ENCODE results near the gene SLC22A3.

DNA sequence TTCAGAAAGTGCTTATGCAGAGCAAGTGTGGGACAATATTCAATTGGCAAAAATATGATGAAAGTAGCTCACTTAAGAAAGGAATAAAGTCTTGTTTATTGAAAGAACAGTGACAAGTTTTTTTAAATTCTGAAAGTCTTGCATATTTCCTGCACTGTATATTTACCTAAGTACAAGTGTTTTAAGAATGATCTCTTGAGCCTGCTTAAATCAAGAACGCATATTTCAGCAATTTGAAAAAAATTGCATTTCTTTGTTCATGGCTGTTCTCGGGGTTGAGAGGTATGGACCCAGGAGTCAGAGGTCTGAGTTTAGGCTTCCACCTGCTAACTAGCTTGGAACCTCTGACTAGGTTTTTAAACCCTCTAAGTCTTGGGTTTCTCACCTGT lies 27.4 kb downstream of the SLC22A3 start:
- TF ChIP-seq EZH2 (IDR thresholded peaks at IDR 0.05), result no peak
- TF ChIP-seq, protein P1, sequence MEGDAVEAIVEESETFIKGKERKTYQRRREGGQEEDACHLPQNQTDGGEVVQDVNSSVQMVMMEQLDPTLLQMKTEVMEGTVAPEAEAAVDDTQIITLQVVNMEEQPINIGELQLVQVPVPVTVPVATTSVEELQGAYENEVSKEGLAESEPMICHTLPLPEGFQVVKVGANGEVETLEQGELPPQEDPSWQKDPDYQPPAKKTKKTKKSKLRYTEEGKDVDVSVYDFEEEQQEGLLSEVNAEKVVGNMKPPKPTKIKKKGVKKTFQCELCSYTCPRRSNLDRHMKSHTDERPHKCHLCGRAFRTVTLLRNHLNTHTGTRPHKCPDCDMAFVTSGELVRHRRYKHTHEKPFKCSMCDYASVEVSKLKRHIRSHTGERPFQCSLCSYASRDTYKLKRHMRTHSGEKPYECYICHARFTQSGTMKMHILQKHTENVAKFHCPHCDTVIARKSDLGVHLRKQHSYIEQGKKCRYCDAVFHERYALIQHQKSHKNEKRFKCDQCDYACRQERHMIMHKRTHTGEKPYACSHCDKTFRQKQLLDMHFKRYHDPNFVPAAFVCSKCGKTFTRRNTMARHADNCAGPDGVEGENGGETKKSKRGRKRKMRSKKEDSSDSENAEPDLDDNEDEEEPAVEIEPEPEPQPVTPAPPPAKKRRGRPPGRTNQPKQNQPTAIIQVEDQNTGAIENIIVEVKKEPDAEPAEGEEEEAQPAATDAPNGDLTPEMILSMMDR (IDR thresholded peaks at IDR 0.05), result no peak
